Raji (cell line): ENCODE data around the gene GNB5.

Experiments
- POLR2A ChIP-seq: IDR thresholded peaks from 2 replicates; pipeline ENCODE4 v1.6.1; 2011; ENCODE audit warnings: low read depth, low read length, control low read depth; ENCODE audit not compliant: insufficient read depth

GNB5 gene

GRCh38 chr15:52159645-52160044 is 31.5 kb downstream of the GNB5 start:
- TF ChIP-seq POLR2A, result no peak

DNA sequence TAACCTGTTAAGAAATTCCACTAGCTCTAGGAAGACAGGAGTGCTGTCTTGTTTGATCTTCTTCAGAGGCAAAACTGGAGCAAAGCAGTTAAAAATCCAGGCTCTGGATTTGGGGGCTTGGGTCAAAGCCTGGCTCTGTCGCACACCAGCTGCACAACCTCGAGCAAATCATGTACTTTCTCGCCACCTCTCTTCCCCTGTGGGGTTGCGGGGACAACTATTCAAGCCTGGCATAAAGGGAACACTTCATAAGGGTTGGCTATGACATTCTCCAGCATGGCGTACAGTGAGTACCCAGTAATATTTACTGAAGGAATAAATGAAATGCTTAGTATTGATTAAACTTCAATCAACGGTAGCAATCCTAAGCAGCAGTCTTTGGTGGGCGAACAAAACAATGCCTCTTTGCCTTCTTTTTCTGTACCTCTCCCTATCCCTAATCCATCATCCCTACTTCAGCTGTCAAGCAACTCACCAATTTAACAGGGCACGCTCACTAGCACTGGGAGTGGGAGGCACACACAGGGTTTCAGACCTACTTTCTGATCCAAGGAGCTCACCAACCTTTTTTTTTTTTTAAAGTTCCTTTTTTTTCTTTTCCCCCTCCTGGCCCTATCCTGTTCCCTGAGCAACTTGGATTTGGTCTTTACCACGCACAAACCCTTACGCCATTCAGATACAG is 33.0 kb downstream of the GNB5 start:
- no peak for TF ChIP-seq POLR2A

DNA sequence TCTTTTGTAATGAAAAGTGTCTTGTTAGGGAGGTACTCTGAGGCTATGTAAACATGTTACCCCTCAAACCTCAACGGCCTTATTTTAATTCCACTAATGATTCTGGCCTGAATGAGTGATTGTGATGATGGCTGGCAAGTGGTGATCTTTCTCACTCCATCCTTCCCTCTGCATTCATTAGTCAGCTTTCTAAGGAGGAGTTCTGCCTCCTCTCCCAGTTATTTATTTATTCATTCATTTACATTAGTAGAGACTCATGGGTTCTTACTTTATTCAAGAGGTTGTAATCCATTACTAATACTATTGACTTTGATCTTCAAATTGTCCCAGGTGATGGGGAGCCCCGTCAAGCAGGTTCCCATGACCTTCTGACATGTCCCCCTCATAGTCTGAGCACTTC is 35.3 kb downstream of the GNB5 start:
- TF ChIP-seq POLR2A, result no peak

DNA sequence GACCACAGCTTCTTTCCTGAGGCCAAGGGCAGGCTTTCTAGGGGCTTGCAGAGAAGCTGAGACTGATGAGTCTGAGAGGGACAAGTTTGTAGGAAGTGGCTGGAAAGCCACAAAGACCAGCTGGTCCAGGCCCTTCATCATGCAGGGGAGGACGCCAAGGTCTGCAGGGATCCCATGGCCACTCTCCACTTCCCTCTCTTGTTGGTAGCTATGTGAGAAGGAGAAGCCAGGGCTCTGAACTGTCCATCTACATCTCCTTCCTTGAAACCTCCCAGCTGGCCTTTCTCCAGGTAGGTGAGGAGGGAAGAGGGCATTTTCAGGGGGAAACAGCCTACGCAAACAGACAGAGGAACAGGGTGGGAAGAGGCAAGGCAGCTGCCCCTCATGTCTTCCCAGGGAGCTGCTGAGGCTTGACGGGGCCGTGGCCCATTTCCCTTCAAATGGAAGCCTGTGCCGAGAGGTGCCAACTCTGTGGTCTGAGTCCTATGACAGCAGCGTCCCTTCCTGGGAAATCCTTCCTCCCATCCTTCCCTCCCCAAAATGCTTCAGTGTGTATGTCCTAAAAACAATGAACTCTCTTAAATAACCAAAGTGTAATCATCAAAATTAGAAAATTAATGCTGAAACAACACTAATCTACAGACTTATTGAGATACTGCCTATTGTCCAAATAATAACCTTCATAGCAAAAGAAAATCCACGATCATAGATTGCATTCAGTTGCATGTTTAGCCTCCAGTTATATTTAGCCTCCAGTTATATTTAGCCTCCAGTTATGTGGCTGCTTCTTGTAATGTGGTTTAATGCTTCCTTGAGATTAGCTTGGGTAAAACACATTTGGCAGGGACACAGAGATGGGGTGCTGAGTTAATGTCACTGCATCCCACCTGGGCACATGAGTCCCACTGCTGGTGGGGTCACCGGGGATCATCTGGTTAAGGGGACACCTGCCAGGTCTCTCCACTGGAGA is 36.0 kb downstream of the GNB5 start:
- no peak for TF ChIP-seq POLR2A

DNA sequence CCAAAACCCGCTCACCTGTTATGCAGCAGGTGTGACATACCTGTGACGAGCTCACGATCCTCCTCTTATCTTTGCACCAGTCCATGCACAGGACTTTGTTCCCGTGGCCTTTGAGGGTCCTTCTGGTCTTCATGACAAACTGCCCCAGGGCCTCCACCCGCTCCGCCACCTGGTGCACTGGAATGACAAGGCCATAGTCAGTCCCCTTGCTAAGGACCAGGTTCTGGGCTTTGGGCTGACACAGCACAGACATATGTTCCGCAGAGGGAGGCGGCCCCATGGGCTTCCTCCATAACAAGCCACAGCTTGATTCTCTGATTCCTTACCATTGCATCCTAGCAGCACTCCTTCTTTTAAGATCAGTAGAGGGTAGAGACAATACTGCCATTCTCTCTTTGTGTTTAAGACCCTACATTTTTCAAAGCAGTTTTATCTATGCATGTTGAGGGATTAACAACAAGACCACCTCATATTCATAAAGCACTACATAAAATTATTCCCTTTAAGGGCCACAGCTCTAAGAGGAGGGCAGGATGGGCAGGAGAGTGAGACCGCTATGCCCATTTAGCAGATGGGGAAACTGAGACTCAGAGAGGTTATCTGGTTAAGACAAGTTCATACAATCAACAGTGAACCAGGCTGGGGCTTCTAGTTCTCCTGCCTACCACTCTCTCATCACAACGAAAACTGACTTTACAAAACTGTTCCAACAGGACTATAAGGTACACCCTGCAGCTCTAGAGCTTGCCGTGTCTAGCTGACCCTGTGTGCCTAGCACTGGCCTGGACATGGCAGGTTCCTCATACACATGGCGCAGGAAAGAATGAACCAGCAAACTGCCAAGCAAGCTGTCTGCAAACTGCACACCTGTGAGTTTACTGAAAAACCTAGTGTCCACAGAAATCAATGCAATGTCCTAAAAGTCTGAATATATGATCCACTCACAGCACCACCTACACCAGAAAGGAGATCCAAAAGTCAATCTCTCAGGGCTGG is 37.0 kb downstream of the GNB5 start:
- no peak for TF ChIP-seq POLR2A

DNA sequence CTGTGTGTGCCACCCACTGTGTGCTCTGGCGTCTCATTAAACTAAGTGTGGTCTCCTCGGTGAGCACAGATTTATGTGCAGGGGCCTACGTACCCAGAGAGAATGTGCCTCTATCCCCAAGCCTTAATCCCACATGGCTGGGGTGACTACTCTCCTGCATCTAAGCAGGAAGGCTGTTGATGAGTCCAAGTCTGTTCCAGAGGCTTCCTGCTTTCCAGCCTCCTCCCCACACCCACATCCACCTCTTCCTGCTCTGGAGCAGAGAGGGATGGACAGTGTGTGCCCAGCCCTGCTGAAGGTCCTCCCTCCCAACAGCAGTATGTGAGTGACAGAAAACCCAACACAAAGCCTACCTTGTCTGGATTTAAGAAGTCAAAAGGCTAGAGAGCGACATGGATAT is 39.8 kb downstream of the GNB5 start:
- TF ChIP-seq POLR2A, result no peak

- TF ChIP-seq POLR2A, result no peak
These were observed 40.3 kb downstream of the GNB5 start for GRCh38 chr15:52150871-52151270.

GRCh38 chr15:52150043-52150825 is 41.0 kb downstream of the GNB5 start:
- TF ChIP-seq POLR2A, result no peak

DNA sequence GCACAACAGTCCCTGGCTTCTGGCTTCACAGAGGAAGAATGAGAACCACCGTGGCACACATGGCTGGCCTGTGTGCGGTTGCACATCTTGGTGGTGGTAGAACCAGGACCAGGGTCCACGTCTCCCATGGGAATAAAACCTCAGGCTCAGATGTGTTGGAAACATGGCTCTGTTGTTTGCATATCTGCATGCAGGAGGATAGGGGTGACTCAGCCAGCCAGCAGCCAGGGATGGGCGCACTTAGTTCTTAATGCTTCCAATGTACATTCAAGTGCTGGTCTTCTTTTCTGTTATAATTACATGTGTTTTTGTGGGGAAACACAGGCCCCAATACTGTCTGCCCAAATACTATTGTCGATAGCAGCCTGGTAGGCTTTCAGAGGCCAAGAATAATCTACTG is 42.8 kb downstream of the GNB5 start:
- no peak for TF ChIP-seq POLR2A

- no peak for TF ChIP-seq POLR2A
These were observed 44.4 kb downstream of the GNB5 start for GRCh38 chr15:52146776-52147175.

DNA sequence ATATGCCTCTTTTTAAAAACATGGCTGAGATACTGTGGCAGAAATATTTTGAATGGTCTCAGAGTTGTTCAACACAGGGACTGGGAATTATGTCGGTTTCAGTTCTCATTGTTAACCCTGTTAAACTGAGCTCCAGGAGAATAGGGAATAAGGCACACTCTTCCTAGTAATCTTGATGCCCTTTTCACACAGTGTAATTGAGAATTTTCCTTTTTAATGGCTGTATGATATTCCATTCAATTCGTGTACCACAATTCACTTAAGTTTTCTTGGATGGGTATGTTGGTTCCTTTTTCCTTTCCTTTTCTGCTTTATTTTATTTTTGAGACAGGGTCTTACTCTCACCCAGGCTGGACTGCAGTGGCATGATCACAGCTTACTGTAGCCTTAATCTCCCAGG is 44.9 kb downstream of the GNB5 start:
- no peak for TF ChIP-seq POLR2A

DNA sequence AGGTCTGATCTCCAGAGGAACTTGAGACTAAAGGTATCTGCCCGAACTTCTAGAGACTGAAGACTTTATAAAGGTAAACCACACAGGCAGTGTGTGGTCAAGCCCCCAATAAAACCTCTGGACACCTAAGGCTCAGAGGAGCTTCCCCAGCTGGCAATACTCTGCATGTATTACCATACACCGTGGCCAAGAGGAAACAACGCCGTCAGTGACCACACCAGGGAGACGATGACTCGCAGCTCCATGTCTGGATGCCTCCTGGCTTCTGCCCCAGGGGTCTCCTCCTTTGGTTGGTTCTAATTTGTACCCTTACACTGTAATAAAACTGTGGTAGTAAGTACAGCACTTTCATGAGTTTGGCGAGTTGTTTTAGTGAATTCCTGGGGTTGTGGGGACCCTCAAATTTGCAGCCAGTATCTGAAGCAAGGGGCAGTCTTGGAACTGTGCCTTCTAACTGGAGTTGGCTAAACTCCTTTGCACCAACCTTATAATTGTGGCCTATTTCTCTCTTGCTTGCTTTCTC is 46.5 kb downstream of the GNB5 start:
- TF ChIP-seq POLR2A, result no peak

DNA sequence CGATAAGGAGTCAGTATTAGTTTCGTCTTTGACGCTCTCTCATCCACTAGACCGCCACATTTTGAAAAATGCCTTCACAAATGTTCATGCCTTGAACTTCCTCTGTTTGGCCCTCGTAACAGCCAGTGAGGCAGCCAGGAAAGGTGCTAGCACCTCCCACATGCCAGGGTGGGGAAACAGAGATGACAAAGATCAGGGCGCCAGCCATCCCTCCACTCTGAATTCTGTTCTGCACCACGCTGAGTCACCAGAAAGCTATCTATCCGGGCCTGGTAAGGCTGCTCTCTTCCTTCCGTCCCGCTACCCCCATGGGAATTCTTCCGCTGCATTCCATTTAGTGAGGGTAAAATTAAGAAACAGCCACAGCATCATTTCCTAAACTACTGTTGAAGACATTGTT is 47.3 kb downstream of the GNB5 start:
- no peak for TF ChIP-seq POLR2A

DNA sequence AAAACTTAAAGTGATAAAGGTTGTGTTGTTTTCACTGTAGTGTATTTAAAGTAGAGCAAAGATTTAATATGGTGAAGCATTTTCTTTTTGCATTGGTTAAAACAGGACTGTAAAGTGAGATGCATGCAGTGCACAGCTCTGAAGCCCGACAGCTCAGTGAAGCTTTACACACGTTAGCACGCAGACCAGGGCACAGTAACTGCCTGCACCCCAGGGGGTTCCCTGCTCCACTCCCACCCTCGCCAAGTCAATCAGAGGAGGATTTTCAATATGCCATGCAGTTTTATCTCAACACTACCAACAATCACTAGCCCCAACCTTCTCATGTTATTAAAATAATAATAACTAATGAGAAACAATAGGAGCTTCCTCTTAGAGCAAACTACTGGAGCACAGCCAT is 50.5 kb downstream of the GNB5 start:
- TF ChIP-seq POLR2A, result no peak
